PC-3 (cell line): ENCODE data around the gene ARL6IP1. TPM values are rescaled to one million over a fixed set of nuclear protein-coding genes. Genes with fewer than 3 reads are reported as not detected.

ENCODE experiments used
- ATAC-seq: fragments of 200-7000 bp; cut with Tn5 transposase; 2 replicates; pipeline ENCODE4 v1.9.1; 2020; ENCODE audit warnings: mild to moderate bottlenecking, moderate library complexity
- BruUV-seq: library from RNA; stranded (reverse); fragments of 400-500 nt; replicated peaks from 2 replicates; lab custom pipeline; 2021; lab: Mats Ljungman, UMichigan
- CTCF ChIA-PET: fragments of 300-600 bp; sonication (Branson Sonifier 250); formaldehyde crosslinking; loops from one replicate; lab custom pipeline; 2022; ENCODE audit warnings: antibody characterized with exemption; lab: Charles Lee
- POLR2A ChIA-PET: fragments of 300-600 bp; sonication (Branson Sonifier 250); formaldehyde crosslinking; loops from one replicate; lab custom pipeline; 2022; ENCODE audit warnings: antibody characterized with exemption; ENCODE audit not compliant: unreplicated experiment; lab: Charles Lee
- DNase-seq: peaks from one replicate; pipeline ENCODE4 v3.0.0-alpha.2; 2015
- H2AFZ ChIP-seq: fragments of 300-600 bp; sonication (generic); 2 replicates; pipeline ENCODE4 v1.6.0; 2016; ENCODE audit warnings: antibody characterized with exemption, low read length
- H3F3A ChIP-seq: fragments of 300-600 bp; sonication (generic); one replicate; pipeline ENCODE4 v1.6.0; 2017; ENCODE audit warnings: antibody characterized with exemption, low read length, control low read depth, mild to moderate bottlenecking; ENCODE audit not compliant: unreplicated experiment
- H3K27ac ChIP-seq: fragments of 300-600 bp; sonication (generic); 2 replicates; pipeline ENCODE4 v1.5.1; 2016; ENCODE audit warnings: mild to moderate bottlenecking, low read length
- H3K27me3 ChIP-seq: fragments of 300-600 bp; sonication (generic); 2 replicates; pipeline ENCODE4 v1.6.1; 2016; ENCODE audit warnings: low read length, mixed read lengths
- H3K36me3 ChIP-seq: fragments of 300-600 bp; sonication (generic); 2 replicates; pipeline ENCODE4 v1.6.1; 2016; ENCODE audit warnings: low read depth, mixed run types, low read length, mixed read lengths
- H3K4me1 ChIP-seq: fragments of 300-600 bp; sonication (generic); 2 replicates; pipeline ENCODE4 v1.5.1; 2016; ENCODE audit warnings: low read length; ENCODE audit not compliant: insufficient read depth
- H3K4me2 ChIP-seq: fragments of 300-600 bp; sonication (generic); 2 replicates; pipeline ENCODE4 v1.6.0; 2016; ENCODE audit warnings: low read length
- H3K4me3 ChIP-seq: fragments of 300-600 bp; sonication (generic); 2 replicates; pipeline ENCODE4 v1.5.1; 2016; ENCODE audit warnings: mild to moderate bottlenecking, low read length, mixed read lengths
- H3K79me2 ChIP-seq: fragments of 300-600 bp; sonication (generic); 2 replicates; pipeline ENCODE4 v1.6.1; 2017; ENCODE audit warnings: low read length, mixed read lengths
- H3K9ac ChIP-seq: fragments of 300-600 bp; sonication (generic); 2 replicates; pipeline ENCODE4 v1.6.0; 2016; ENCODE audit warnings: mild to moderate bottlenecking, low read length
- H3K9me2 ChIP-seq: fragments of 300-600 bp; sonication (generic); replicated peaks from 2 replicates; pipeline ENCODE4 v1.6.1; 2016; ENCODE audit warnings: mixed run types, low read length, mixed read lengths
- H3K9me3 ChIP-seq: fragments of 300-600 bp; sonication (generic); 2 replicates; pipeline ENCODE4 v1.6.1; 2016; ENCODE audit warnings: low read length, mixed read lengths
- H4K20me1 ChIP-seq: fragments of 300-600 bp; sonication (generic); 2 replicates; pipeline ENCODE4 v1.6.1; 2016; ENCODE audit warnings: low read length, mixed read lengths
- EZH2 ChIP-seq: fragments of 300-600 bp; sonication (generic); IDR thresholded peaks from one replicate; pipeline ENCODE4 v1.6.1; 2017; ENCODE audit warnings: antibody characterized with exemption, mild to moderate bottlenecking, low read length; ENCODE audit not compliant: unreplicated experiment
- EZH2phosphoT487 ChIP-seq: fragments of 300-600 bp; sonication (generic); IDR thresholded peaks from 2 replicates; pipeline ENCODE4 v1.6.1; 2018; ENCODE audit warnings: mild to moderate bottlenecking, antibody characterized with exemption, low read length, borderline replicate concordance
- intact Hi-C: fragments of 100-400 bp; cut with micrococcal nuclease; formaldehyde crosslinking; loops from 2 replicates; pipeline ENCODE4 v1.9.0; 2023
- total RNA-seq: library from RNA; depleted of rRNA; stranded (reverse); fragments of >200 nt; gene quantifications from 2 replicates; pipeline ENCODE4 v1.2.3, GENCODE V29; 2014
- TF ChIP-seq, protein P1 (sequence below): fragments of 300-600 bp; sonication (generic); conservative IDR thresholded peaks from 2 replicates; pipeline ENCODE4 v1.5.1; 2017; ENCODE audit warnings: antibody characterized with exemption, low read depth, mild to moderate bottlenecking, low read length

ARL6IP1 gene
- total RNA-seq, 1 experiment from 2014 or later: 150 TPM

DNA sequence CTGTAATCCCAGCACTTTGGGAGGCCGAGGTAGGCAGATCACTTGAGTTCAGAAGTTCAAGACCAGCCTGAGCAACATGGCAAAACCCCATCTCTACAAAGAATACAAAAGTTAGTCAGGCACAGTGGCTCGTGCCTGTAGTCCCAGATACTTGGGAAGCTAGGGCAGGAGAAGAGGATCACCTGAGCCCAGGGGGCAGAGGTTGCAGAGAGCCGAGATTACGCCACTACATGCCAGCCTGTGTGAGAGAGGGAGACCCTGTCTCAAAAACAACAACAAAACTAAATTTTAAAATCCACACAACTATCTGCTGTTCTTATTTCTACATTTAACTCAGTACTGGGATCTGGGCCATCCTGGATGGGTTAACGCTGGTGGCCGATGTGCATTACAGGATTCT, 41.2 kb upstream of the ARL6IP1 start:
- ChIA-PET POLR2A (no interaction called here), CTCF (no interaction called here)
- no peak overlapping the region for H3K4me2 ChIP-seq
- no TSS peak for BruUV-seq
- H3K4me3 ChIP-seq: no peak overlapping the region
- H3K27ac ChIP-seq: no peak overlapping the region
- intact Hi-C loops: loop anchor here (10.0 kb wide), 1 partner anchor 58 kb away; no protein-coding TSS in a partner anchor
- H2AFZ ChIP-seq: no peak overlapping the region
- no peak for ATAC-seq
- no peak overlapping the region for H3K9ac ChIP-seq
- no peaks in the 10 kb centered on the region for H3K9me2 ChIP-seq
- H4K20me1 ChIP-seq: no peaks in the 10 kb centered on the region
- TF ChIP-seq EZH2: no peak
- TF ChIP-seq, protein P1, sequence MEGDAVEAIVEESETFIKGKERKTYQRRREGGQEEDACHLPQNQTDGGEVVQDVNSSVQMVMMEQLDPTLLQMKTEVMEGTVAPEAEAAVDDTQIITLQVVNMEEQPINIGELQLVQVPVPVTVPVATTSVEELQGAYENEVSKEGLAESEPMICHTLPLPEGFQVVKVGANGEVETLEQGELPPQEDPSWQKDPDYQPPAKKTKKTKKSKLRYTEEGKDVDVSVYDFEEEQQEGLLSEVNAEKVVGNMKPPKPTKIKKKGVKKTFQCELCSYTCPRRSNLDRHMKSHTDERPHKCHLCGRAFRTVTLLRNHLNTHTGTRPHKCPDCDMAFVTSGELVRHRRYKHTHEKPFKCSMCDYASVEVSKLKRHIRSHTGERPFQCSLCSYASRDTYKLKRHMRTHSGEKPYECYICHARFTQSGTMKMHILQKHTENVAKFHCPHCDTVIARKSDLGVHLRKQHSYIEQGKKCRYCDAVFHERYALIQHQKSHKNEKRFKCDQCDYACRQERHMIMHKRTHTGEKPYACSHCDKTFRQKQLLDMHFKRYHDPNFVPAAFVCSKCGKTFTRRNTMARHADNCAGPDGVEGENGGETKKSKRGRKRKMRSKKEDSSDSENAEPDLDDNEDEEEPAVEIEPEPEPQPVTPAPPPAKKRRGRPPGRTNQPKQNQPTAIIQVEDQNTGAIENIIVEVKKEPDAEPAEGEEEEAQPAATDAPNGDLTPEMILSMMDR: no peak
- TF ChIP-seq EZH2phosphoT487: no peak
- no peaks in the 10 kb centered on the region for H3K4me1 ChIP-seq
- no peaks in the 10 kb centered on the region for H3K9me3 ChIP-seq
- H3K36me3 ChIP-seq: peaks cover 62% of the 10 kb centered on the region
- no peak for DNase-seq
- no peaks in the 10 kb centered on the region for H3K27me3 ChIP-seq
- H3F3A ChIP-seq: no peaks in the 10 kb centered on the region
- no peaks in the 10 kb centered on the region for H3K79me2 ChIP-seq

DNA sequence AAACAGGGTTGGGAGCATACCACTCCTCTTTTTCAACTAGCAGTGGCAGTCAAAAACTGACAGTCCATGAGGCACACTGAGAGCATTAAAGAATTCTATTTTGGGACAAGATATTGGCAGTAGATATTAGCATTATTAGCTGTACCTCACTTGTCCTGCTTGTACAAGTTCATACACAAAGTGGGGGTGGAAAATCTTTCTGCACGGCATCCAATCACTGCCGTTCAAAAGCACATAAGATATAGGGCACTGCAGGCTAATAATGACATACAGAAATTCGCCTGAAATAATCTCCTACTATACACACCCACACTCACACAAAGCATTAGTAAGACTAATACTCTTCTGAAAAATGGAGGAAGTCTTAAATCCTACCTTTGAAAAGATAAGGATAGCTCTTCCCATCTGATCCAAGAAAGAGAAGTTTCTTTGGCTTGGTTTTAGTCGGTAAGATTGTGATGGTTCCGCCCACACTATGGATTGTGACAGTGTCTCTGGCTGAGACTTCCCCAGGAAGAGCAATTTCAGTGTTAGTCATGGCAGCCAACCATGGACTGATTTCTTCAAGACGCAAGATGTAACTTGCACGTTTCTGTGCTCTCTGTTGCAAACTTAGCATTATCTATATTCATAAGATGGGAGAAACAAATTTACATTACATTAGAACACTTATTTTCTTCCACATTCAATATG, 40.6 kb upstream of the ARL6IP1 start:
- ATAC-seq: no peak
- H3K27ac ChIP-seq: no peak overlapping the region
- H3K4me2 ChIP-seq: no peak overlapping the region
- DNase-seq: no peak
- H3K27me3 ChIP-seq: no peaks in the 10 kb centered on the region
- H3K9me3 ChIP-seq: no peaks in the 10 kb centered on the region
- no peaks in the 10 kb centered on the region for H4K20me1 ChIP-seq
- H3K36me3 ChIP-seq: peaks cover 58% of the 10 kb centered on the region
- CTCF ChIA-PET: no interaction called here
- no peak overlapping the region for H3K4me3 ChIP-seq
- no peaks in the 10 kb centered on the region for H3K9me2 ChIP-seq
- H3K4me1 ChIP-seq: no peaks in the 10 kb centered on the region
- no peak overlapping the region for H2AFZ ChIP-seq
- no peaks in the 10 kb centered on the region for H3K79me2 ChIP-seq
- POLR2A ChIA-PET: no interaction called here
- no peak for TF ChIP-seq EZH2phosphoT487
- TF ChIP-seq, protein P1: no peak
- no peak for TF ChIP-seq EZH2
- BruUV-seq: no TSS peak
- no peaks in the 10 kb centered on the region for H3F3A ChIP-seq
- no peak overlapping the region for H3K9ac ChIP-seq
- intact Hi-C loops: loop anchor here (10.0 kb wide), 1 partner anchor 57 kb away; no protein-coding TSS in a partner anchor

DNA sequence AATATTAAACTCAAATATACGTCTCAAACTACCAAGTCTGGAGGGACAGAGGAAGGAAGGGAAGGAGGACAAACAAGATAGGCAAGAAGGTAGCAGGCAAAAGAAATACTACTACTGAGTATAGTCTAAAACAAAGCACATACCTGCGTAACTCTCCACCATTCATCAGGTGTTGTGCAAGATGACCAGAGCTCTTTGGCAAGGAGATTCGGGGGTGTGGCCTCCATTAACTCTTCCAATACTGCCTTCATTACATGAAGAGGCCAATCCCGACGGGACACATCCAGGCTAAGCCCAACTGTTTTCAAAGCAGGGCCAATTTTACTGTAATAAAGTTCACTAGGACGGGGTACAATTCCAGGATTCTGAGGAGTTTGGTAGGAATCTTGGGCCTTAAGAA, 38.2 kb upstream of the ARL6IP1 start:
- CTCF ChIA-PET: no interaction called here

More for the DNA sequence above, 38.2 kb upstream of the ARL6IP1 start:
- intact Hi-C loops: no loop called here
- no peak overlapping the region for H3K4me3 ChIP-seq
- no peak overlapping the region for H2AFZ ChIP-seq
- H4K20me1 ChIP-seq: no peaks in the 10 kb centered on the region
- no peaks in the 10 kb centered on the region for H3K4me1 ChIP-seq
- H3K4me2 ChIP-seq: no peak overlapping the region
- H3K27me3 ChIP-seq: no peaks in the 10 kb centered on the region
- no peak overlapping the region for H3K9ac ChIP-seq
- H3K79me2 ChIP-seq: no peaks in the 10 kb centered on the region
- POLR2A ChIA-PET: no interaction called here
- BruUV-seq: no TSS peak
- DNase-seq (no peak), ATAC-seq (no peak)
- H3K27ac ChIP-seq: no peak overlapping the region
- H3K36me3 ChIP-seq: peaks cover 61% of the 10 kb centered on the region
- no peaks in the 10 kb centered on the region for H3K9me3 ChIP-seq
- H3K9me2 ChIP-seq: no peaks in the 10 kb centered on the region
- no peaks in the 10 kb centered on the region for H3F3A ChIP-seq
- TF ChIP-seq, protein P1: no peak
- no peak for TF ChIP-seq EZH2
- no peak for TF ChIP-seq EZH2phosphoT487
